NCI-H524 (cell line): ENCODE data around the gene MLH3.

Experiments
- DNase-seq, 2 experiments: peaks; one replicate each; lab custom pipeline; 2025; lab: John Stamatoyannopoulos, UW

MLH3 gene

DNA sequence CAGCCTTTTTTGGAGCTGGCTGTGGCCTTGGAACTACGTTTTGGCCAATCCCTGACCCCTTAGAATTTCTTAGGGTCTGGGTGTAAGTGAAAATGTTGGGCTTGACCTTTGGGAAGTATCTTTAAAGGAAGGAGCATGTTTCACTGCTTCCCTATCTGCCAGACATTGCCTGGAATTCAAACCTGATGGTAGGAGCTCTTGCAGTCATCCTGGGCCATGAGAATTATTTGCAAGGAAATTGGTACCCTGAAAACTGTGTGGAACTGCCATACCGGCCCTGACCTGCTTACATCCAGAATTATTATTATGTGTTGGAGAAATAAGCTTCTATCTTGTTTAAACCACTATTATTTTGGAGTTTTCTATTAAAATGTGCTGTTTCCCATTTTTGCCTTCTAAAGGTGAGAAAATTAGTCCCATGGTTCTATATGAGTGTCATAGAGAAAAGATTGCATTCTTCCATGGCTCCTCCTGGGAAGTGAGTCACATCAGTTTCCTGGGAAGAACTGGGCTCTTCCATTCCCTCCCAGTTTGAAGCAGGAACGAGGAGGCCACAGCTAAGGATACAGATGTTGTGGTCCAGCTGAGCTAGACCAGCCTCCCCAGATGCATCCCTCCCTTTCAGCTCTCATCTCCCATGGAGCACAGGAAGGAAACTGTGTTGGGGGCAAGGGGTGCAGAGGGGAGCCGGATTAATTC lies 86.3 kb downstream of the MLH3 start:
- DNase-seq, result no peak
